Endothelial cell of umbilical vein (primary cell): ENCODE data around the gene APOL4.

Experiments used
- JUN ChIP-seq: IDR thresholded peaks from 2 replicates; pipeline ENCODE4 v1.6.1; 2011; ENCODE audit warnings: borderline replicate concordance, low read depth; ENCODE audit not compliant: insufficient read length, insufficient read depth
- TF ChIP-seq, protein P1 (sequence below), 2 donors: IDR thresholded peaks; 1 replicate in 1 of 2; 2 replicates in 1 of 2; pipeline ENCODE4 v1.5.1; 2011; ENCODE audit warnings: low read length in 2 of 2, mild to moderate bottlenecking in 2 of 2, moderate library complexity in 2 of 2, control low read depth in 1 of 2, inconsistent platforms in 1 of 2, low read depth in 1 of 2; ENCODE audit not compliant: insufficient read depth in 1 of 2; ENCODE audit errors: extremely low read depth in 1 of 2

DNA sequence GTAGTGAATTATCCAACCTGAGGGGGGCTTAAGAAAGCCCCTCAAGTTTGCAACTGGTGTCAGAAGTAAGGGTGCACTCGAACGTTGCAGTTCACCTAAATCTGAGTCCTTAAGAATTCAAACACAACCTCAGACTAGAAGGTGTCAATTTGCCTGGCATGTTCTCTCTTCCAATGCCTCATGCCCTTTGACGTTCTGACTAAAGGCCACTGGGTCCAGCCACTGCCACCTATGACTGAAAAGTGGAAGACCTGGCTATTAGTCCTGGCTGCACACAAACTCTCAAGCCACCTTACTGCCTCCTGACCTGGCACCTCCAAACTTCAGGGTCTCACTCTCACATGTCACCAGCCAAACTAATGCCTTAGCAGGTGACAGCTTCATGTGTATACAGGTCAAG, 8.0 kb downstream of the APOL4 start:
- TF ChIP-seq, protein P1, sequence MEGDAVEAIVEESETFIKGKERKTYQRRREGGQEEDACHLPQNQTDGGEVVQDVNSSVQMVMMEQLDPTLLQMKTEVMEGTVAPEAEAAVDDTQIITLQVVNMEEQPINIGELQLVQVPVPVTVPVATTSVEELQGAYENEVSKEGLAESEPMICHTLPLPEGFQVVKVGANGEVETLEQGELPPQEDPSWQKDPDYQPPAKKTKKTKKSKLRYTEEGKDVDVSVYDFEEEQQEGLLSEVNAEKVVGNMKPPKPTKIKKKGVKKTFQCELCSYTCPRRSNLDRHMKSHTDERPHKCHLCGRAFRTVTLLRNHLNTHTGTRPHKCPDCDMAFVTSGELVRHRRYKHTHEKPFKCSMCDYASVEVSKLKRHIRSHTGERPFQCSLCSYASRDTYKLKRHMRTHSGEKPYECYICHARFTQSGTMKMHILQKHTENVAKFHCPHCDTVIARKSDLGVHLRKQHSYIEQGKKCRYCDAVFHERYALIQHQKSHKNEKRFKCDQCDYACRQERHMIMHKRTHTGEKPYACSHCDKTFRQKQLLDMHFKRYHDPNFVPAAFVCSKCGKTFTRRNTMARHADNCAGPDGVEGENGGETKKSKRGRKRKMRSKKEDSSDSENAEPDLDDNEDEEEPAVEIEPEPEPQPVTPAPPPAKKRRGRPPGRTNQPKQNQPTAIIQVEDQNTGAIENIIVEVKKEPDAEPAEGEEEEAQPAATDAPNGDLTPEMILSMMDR (IDR thresholded peaks at IDR 0.05; ENCODE audit: extremely low read depth in 1 of 2, insufficient read depth in 1 of 2, low read depth in 1 of 2, low read length in 2 of 2): no peak
- no peak for TF ChIP-seq JUN
